H9 (cell line): ENCODE results near the gene TFAP2E. TPM values are rescaled to one million over a fixed set of nuclear protein-coding genes. Genes with fewer than 3 reads are reported as not detected.

Source experiments
- DNase-seq: peaks from one replicate; pipeline ENCODE4 v3.0.0-alpha.2; 2017
- H2AFZ ChIP-seq: one replicate; pipeline ENCODE4 v1.6.1; 2013; ENCODE audit warnings: mild to moderate bottlenecking, low read length, control low read depth, moderate library complexity
- H2AK5ac ChIP-seq: 2 replicates; pipeline ENCODE4 v1.6.1; 2013; ENCODE audit warnings: low read length, control low read depth, mixed read lengths; ENCODE audit not compliant: insufficient read length
- H2BK120ac ChIP-seq: one replicate; pipeline ENCODE4 v1.6.1; 2013; ENCODE audit warnings: low read depth, mild to moderate bottlenecking, low read length, control low read depth, inconsistent platforms; ENCODE audit not compliant: poor library complexity, severe bottlenecking
- H2BK12ac ChIP-seq: 2 replicates; pipeline ENCODE4 v1.6.1; 2013; ENCODE audit warnings: low read length, control low read depth, mixed read lengths, low read depth; ENCODE audit not compliant: insufficient read length
- H2BK15ac ChIP-seq: 2 replicates; pipeline ENCODE4 v1.6.1; 2013; ENCODE audit warnings: low read depth, low read length, control low read depth
- H2BK20ac ChIP-seq: one replicate; pipeline ENCODE4 v1.6.1; 2013; ENCODE audit warnings: low read depth, mild to moderate bottlenecking, low read length, control low read depth, inconsistent platforms; ENCODE audit not compliant: poor library complexity, severe bottlenecking
- H2BK5ac ChIP-seq: 2 replicates; pipeline ENCODE4 v1.6.1; 2013; ENCODE audit warnings: low read length, control low read depth, mixed read lengths; ENCODE audit not compliant: insufficient read length
- H3K14ac ChIP-seq: 2 replicates; pipeline ENCODE4 v1.6.1; 2013; ENCODE audit warnings: low read length, control low read depth; ENCODE audit not compliant: insufficient read depth
- H3K18ac ChIP-seq: 2 replicates; pipeline ENCODE4 v1.6.1; 2013; ENCODE audit warnings: low read depth, mild to moderate bottlenecking, mixed read lengths, low read length, control low read depth; ENCODE audit not compliant: insufficient read length
- H3K23ac ChIP-seq: 2 replicates; pipeline ENCODE4 v1.6.1; 2013; ENCODE audit warnings: low read length, control low read depth, mixed read lengths, low read depth; ENCODE audit not compliant: insufficient read length
- H3K23me2 ChIP-seq: 2 replicates; pipeline ENCODE4 v1.6.1; 2013; ENCODE audit warnings: low read depth, mild to moderate bottlenecking, mixed read lengths, low read length, control low read depth; ENCODE audit not compliant: insufficient read length, poor library complexity, severe bottlenecking
- H3K27ac ChIP-seq: 2 replicates; pipeline ENCODE4 v1.5.1; 2013; ENCODE audit warnings: low read length, control low read depth, mixed read lengths, low read depth; ENCODE audit not compliant: insufficient read length
- H3K27me3 ChIP-seq: 2 replicates; pipeline ENCODE4 v1.6.1; 2013; ENCODE audit warnings: low read length, control low read depth, inconsistent platforms; ENCODE audit not compliant: insufficient read depth
- H3K4ac ChIP-seq: 2 replicates; pipeline ENCODE4 v1.6.1; 2013; ENCODE audit warnings: low read depth, mild to moderate bottlenecking, control low read depth, inconsistent platforms, low read length, moderate library complexity
- H3K4me1 ChIP-seq: 2 replicates; pipeline ENCODE4 v1.6.1; 2013; ENCODE audit warnings: low read length, control low read depth, inconsistent platforms; ENCODE audit not compliant: insufficient read depth
- H3K4me2 ChIP-seq: 2 replicates; pipeline ENCODE4 v1.6.1; 2013; ENCODE audit warnings: low read length, control low read depth, mixed read lengths; ENCODE audit not compliant: insufficient read length, insufficient read depth
- H3K56ac ChIP-seq: 2 replicates; pipeline ENCODE4 v1.6.1; 2013; ENCODE audit warnings: low read depth, mild to moderate bottlenecking, mixed read lengths, low read length, control low read depth; ENCODE audit not compliant: insufficient read length
- H3K79me1 ChIP-seq: 2 replicates; pipeline ENCODE4 v1.6.1; 2013; ENCODE audit warnings: low read depth, mild to moderate bottlenecking, moderate library complexity, low read length, control low read depth, inconsistent platforms; ENCODE audit not compliant: insufficient read depth, poor library complexity, severe bottlenecking
- H3K79me2 ChIP-seq: 2 replicates; pipeline ENCODE4 v1.6.1; 2013; ENCODE audit warnings: low read length, control low read depth, inconsistent platforms; ENCODE audit not compliant: insufficient read depth
- H3K9ac ChIP-seq: 2 replicates; pipeline ENCODE4 v1.6.1; 2013; ENCODE audit warnings: low read length, control low read depth, mixed read lengths; ENCODE audit not compliant: insufficient read length; ENCODE audit errors: extremely low read depth
- H3K9me3 ChIP-seq: one replicate; pipeline ENCODE4 v1.6.1; 2013; ENCODE audit warnings: low read depth, low read length, inconsistent platforms; ENCODE audit not compliant: control insufficient read depth
- H3T11ph ChIP-seq: one replicate; pipeline ENCODE4 v1.6.1; 2013; ENCODE audit warnings: mild to moderate bottlenecking, low read length, control low read depth, inconsistent platforms
- H4K20me1 ChIP-seq: one replicate; pipeline ENCODE4 v1.6.1; 2013; ENCODE audit not compliant: control insufficient read depth, insufficient read length, insufficient read depth
- H4K5ac ChIP-seq: 2 replicates; pipeline ENCODE4 v1.6.1; 2013; ENCODE audit warnings: low read depth, mild to moderate bottlenecking, mixed read lengths, low read length, control low read depth; ENCODE audit not compliant: insufficient read length
- H4K8ac ChIP-seq: replicated peaks from 2 replicates; pipeline ENCODE4 v1.6.1; 2013; ENCODE audit warnings: low read length, control low read depth, mixed read lengths, low read depth; ENCODE audit not compliant: insufficient read length
- H4K91ac ChIP-seq: 2 replicates; pipeline ENCODE4 v1.6.1; 2013; ENCODE audit warnings: low read depth, mild to moderate bottlenecking, moderate library complexity, mixed read lengths, low read length, control low read depth; ENCODE audit not compliant: insufficient read length
- H3K27ac Mint-ChIP-seq, 3 experiments: 2 replicates in 2 of 3; 3 replicates in 1 of 3; pipeline ENCODE4 v1.8.0; 2020 to 2021; ENCODE audit warnings: mixed read lengths in 3 of 3, mild to moderate bottlenecking in 1 of 3, moderate library complexity in 1 of 3
- H3K27me3 Mint-ChIP-seq: 2 replicates; pipeline ENCODE4 v1.8.0; 2021; ENCODE audit warnings: low read depth, mild to moderate bottlenecking, moderate library complexity, mixed read lengths
- H3K36me3 Mint-ChIP-seq, 3 experiments: 2 replicates in 2 of 3; 3 replicates in 1 of 3; pipeline ENCODE4 v1.8.0; 2020 to 2021; ENCODE audit warnings: low read depth in 3 of 3, mixed read lengths in 3 of 3; ENCODE audit not compliant: insufficient read depth in 1 of 3
- H3K4me1 Mint-ChIP-seq, 2 experiments: 2 replicates each; pipeline ENCODE4 v1.8.0; 2020; ENCODE audit warnings: mixed read lengths in 2 of 2
- H3K4me3 Mint-ChIP-seq, 2 experiments: 2 replicates in 1 of 2; 3 replicates in 1 of 2; pipeline ENCODE4 v1.8.0; 2020 to 2021; ENCODE audit warnings: mild to moderate bottlenecking in 2 of 2, mixed read lengths in 2 of 2, moderate library complexity in 1 of 2
- H3K9me3 Mint-ChIP-seq, 2 experiments: 2 replicates in 1 of 2; 3 replicates in 1 of 2; pipeline ENCODE4 v1.8.0; 2020; ENCODE audit warnings: mild to moderate bottlenecking in 2 of 2, mixed read lengths in 2 of 2, moderate library complexity in 1 of 2
- WGBS: extraction: QIAGEN DNeasy Blood & Tissue Kit; methylation state at CpG from one replicate; pipeline ENCODE4 v1.1.7; 2013; ENCODE audit warnings: missing lambda C conversion rate, low lambda C conversion rate, mixed read lengths; ENCODE audit not compliant: insufficient read length; ENCODE audit errors: extremely low coverage; 5-methylcytosine and 5-hydroxymethylcytosine counted together
- total RNA-seq: library from RNA; stranded (reverse); gene quantifications from 2 replicates; pipeline ENCODE4 v1.2.1, GENCODE V29; 2021
- TF ChIP-seq, protein P1 (sequence below): fragments of 200-600 bp; sonication (generic); conservative IDR thresholded peaks from 3 replicates; pipeline ENCODE4 v1.8.0; 2021; ENCODE audit warnings: antibody characterized with exemption, mild to moderate bottlenecking

The TFAP2E gene
- total RNA-seq, 1 experiment from 2014 or later, result 0.70 TPM

DNA sequence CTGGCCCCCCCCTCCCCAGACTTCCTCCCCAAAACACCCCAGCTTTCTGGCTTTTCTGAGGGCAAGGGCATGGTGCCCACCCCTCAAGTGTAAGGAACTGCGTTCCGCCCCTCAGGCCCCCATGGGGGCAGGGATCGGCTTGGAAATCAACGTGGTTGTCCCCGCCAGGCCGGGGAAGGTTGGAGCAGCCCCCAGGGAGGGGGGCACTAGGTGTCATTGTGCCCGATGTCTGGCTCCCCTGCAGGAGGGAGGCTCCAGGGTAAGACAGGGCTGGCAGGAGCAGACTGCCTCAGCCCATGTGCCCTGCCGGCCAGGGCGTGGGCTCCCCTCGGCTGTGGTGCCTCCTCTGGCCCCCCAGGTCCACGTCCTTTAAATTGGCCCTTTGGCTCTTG, 7.4 kb upstream of the TFAP2E start:
- Histone ChIP-seq H3T11ph (no peak overlapping the region), H4K20me1 (no peaks in the 10 kb centered on the region), H4K91ac (no peak overlapping the region), H3K27me3 (peaks cover 4% of the 10 kb centered on the region; the same call in 1 of the 2 replicates), H2BK20ac (no peak overlapping the region), H3K23ac (no peak overlapping the region), H3K9me3 (no peaks in the 10 kb centered on the region), H3K79me2 (no peaks in the 10 kb centered on the region), H3K79me1 (no peaks in the 10 kb centered on the region), H4K8ac (no peak overlapping the region), H3K4me1 (no peaks in the 10 kb centered on the region), H3K9ac (no peak overlapping the region), H3K56ac (no peak overlapping the region), H2BK120ac (no peak overlapping the region), H2AFZ (no peak overlapping the region), H4K5ac (no peak overlapping the region), H2AK5ac (no peak overlapping the region), H3K4ac (no peak overlapping the region), H2BK5ac (no peak overlapping the region), H3K14ac (no peak overlapping the region; the same call in 1 of the 2 replicates), H3K23me2 (no peaks in the 10 kb centered on the region), H2BK15ac (no peak overlapping the region), H3K27ac (no peak overlapping the region), H3K18ac (no peak overlapping the region), H3K4me2 (no peak overlapping the region), H2BK12ac (no peak overlapping the region)
- Mint-ChIP-seq H3K4me1 (peaks cover 7 to 10% of the 10 kb centered on the region in 2 experiments), H3K36me3 (peaks cover 23 to 53% (median 48%) of the 10 kb centered on the region in 3 experiments), H3K27ac (no peak overlapping the region), H3K4me3 (no peak overlapping the region), H3K27me3 (peaks cover 26% of the 10 kb centered on the region), H3K9me3 (no peaks in the 10 kb centered on the region; a peak in 1 of 5 replicates)
- DNase-seq, result no peak
- WGBS, result no CpG with 5 or more reads among the region's 11 CpGs
- TF ChIP-seq, protein P1, sequence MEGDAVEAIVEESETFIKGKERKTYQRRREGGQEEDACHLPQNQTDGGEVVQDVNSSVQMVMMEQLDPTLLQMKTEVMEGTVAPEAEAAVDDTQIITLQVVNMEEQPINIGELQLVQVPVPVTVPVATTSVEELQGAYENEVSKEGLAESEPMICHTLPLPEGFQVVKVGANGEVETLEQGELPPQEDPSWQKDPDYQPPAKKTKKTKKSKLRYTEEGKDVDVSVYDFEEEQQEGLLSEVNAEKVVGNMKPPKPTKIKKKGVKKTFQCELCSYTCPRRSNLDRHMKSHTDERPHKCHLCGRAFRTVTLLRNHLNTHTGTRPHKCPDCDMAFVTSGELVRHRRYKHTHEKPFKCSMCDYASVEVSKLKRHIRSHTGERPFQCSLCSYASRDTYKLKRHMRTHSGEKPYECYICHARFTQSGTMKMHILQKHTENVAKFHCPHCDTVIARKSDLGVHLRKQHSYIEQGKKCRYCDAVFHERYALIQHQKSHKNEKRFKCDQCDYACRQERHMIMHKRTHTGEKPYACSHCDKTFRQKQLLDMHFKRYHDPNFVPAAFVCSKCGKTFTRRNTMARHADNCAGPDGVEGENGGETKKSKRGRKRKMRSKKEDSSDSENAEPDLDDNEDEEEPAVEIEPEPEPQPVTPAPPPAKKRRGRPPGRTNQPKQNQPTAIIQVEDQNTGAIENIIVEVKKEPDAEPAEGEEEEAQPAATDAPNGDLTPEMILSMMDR, result no peak
